ENCODE measurements around the gene NAA60. TPM values are rescaled to one million over a fixed set of nuclear protein-coding genes. Genes with fewer than 3 reads are reported as not detected.

NAA60 gene
- total and polyA plus RNA-seq, 7 experiments from 2014 or later: 38.7 to 63.7 (median 55.3) TPM

GRCh38 chr16:3476409-3476808 is 32.9 kb downstream of the NAA60 start:
- ChIA-PET POLR2A (no interaction called here), CTCF (interaction anchor here (0.6 kb wide), 2 partner anchors 67 to 251 kb away, joined by 3 to 4 read pairs; no protein-coding TSS in a partner anchor)
- no peak for DNase-seq
- Histone ChIP-seq H3K27me3 (ENCODE audit: control insufficient read depth in 2 of 2, insufficient read depth in 2 of 2, low read length in 2 of 2) (no peaks in the 10 kb centered on the region), H3K9me3 (ENCODE audit: control insufficient read depth in 2 of 3, low read length in 3 of 3) (no peaks in the 10 kb centered on the region), H3K36me3 (ENCODE audit: control insufficient read depth in 2 of 3, insufficient read depth in 3 of 3, low read length in 3 of 3) (peaks cover 0 to 50% (median 5%) of the 10 kb centered on the region in 3 experiments), H3K4me1 (ENCODE audit: control insufficient read depth in 2 of 2, insufficient read depth in 2 of 2, low read length in 2 of 2) (no peaks in the 10 kb centered on the region), H3K4me3 (ENCODE audit: low read length) (no peak overlapping the region), H3K27ac (ENCODE audit: low read depth, low read length) (no peak overlapping the region)
- Mint-ChIP-seq H3K4me3 (no peak overlapping the region), H3K4me1 (peaks cover 11 to 32% (median 14%) of the 10 kb centered on the region in 7 donors), H3K36me3 (peaks cover 5 to 27% (median 12%) of the 10 kb centered on the region in 5 donors), H3K27me3 (no peaks in the 10 kb centered on the region), H3K9me3 (no peaks in the 10 kb centered on the region), H3K27ac (peak overlapping the region in 3 of 9 donors; percentile 17 to 41 (median 32))
- intact Hi-C loops (cut with micrococcal nuclease): no loop called here
- ATAC-seq: no peak

- H3K27me3 ChIP-seq (ENCODE audit: control insufficient read depth in 2 of 2, insufficient read depth in 2 of 2, low read length in 2 of 2): no peaks in the 10 kb centered on the region
- no peak overlapping the region for H3K4me3 ChIP-seq (ENCODE audit: low read length)
- no peaks in the 10 kb centered on the region for H3K9me3 Mint-ChIP-seq
- no peak for ATAC-seq
- no peaks in the 10 kb centered on the region for H3K4me1 ChIP-seq (ENCODE audit: control insufficient read depth in 2 of 2, insufficient read depth in 2 of 2, low read length in 2 of 2)
- intact Hi-C loops (cut with micrococcal nuclease): no loop called here
- ChIA-PET CTCF (no interaction called here), POLR2A (interaction anchor here (0.7 kb wide), 1 partner anchor 362 kb away, joined by 3 read pairs; no protein-coding TSS in a partner anchor)
- H3K36me3 ChIP-seq (ENCODE audit: control insufficient read depth in 2 of 3, insufficient read depth in 3 of 3, low read length in 3 of 3): peaks cover 4 to 59% (median 21%) of the 10 kb centered on the region in 3 experiments
- no peak overlapping the region for H3K27ac ChIP-seq (ENCODE audit: low read depth, low read length)
- peak overlapping the region in 3 of 9 donors; percentile 2 to 59 (median 28) for H3K27ac Mint-ChIP-seq
- DNase-seq: no peak
- peaks cover 8 to 29% (median 16%) of the 10 kb centered on the region in 5 donors for H3K36me3 Mint-ChIP-seq
- H3K4me3 Mint-ChIP-seq: no peak overlapping the region
- H3K27me3 Mint-ChIP-seq: no peaks in the 10 kb centered on the region
- H3K9me3 ChIP-seq (ENCODE audit: control insufficient read depth in 2 of 3, low read length in 3 of 3): no peaks in the 10 kb centered on the region
- peaks cover 0 to 22% (median 7%) of the 10 kb centered on the region in 7 donors for H3K4me1 Mint-ChIP-seq
Observed at GRCh38 chr16:3478242-3478925, 34.9 kb downstream of the NAA60 start.

DNA sequence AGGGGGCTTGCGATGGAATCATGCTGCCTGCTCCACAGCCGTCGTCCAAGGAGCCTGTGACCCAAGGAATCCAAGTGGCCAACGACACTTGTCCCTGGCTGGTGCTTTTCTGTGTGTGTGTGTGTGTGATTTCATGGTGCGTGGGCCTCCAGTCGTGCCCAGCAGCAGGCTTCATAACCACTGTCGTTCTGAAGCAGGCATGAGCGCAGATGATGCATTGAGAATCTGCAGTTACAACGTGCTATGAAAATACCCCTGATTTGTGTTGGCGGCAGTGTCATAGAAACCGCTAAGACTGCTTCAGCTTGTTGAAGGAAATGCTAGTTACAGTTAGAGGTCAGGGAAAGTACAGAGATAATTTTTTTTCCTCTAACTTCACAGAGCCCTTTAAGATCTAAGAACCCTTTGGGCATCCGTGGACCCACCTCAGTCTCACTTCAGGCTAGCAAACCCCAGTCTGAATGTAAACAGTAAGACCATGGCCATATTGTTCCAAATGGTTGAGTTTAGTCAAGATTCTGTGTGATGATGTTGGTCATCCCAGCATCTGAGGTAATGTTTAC is 36.3 kb downstream of the NAA60 start:
- Mint-ChIP-seq H3K27me3 (no peaks in the 10 kb centered on the region), H3K4me1 (peaks cover 0 to 21% (median 4%) of the 10 kb centered on the region in 7 donors), H3K27ac (peak overlapping the region in 1 of 9 donors; percentile 38), H3K4me3 (no peak overlapping the region), H3K9me3 (no peaks in the 10 kb centered on the region), H3K36me3 (peaks cover 8 to 37% (median 24%) of the 10 kb centered on the region in 5 donors)
- ATAC-seq (no peak), DNase-seq (peak in 1 of 9 donors; percentile 5)
- ChIA-PET CTCF (no interaction called here), POLR2A (no interaction called here)
- intact Hi-C loops (cut with micrococcal nuclease): no loop called here
- H3K4me1 ChIP-seq (ENCODE audit: control insufficient read depth in 2 of 2, insufficient read depth in 2 of 2, low read length in 2 of 2): no peaks in the 10 kb centered on the region
- H3K27me3 ChIP-seq (ENCODE audit: control insufficient read depth in 2 of 2, insufficient read depth in 2 of 2, low read length in 2 of 2): no peaks in the 10 kb centered on the region
- H3K9me3 ChIP-seq (ENCODE audit: control insufficient read depth in 2 of 3, low read length in 3 of 3): no peaks in the 10 kb centered on the region
- H3K36me3 ChIP-seq (ENCODE audit: control insufficient read depth in 2 of 3, insufficient read depth in 3 of 3, low read length in 3 of 3): peaks cover 4 to 73% (median 32%) of the 10 kb centered on the region in 3 experiments
- H3K27ac ChIP-seq (ENCODE audit: low read depth, low read length): no peak overlapping the region
- no peak overlapping the region for H3K4me3 ChIP-seq (ENCODE audit: low read length)

GRCh38 chr16:3480901-3481695 is 37.6 kb downstream of the NAA60 start:
- Mint-ChIP-seq H3K4me3 (no peak overlapping the region), H3K36me3 (peaks cover 8 to 37% (median 24%) of the 10 kb centered on the region in 5 donors), H3K4me1 (peaks cover 0 to 11% (median 0%) of the 10 kb centered on the region in 7 donors), H3K27me3 (no peaks in the 10 kb centered on the region), H3K27ac (peak overlapping the region in 5 of 9 donors; percentile 4 to 69 (median 49)), H3K9me3 (no peaks in the 10 kb centered on the region)
- no peaks in the 10 kb centered on the region for H3K4me1 ChIP-seq (ENCODE audit: control insufficient read depth in 2 of 2, insufficient read depth in 2 of 2, low read length in 2 of 2)
- no peaks in the 10 kb centered on the region for H3K9me3 ChIP-seq (ENCODE audit: control insufficient read depth in 2 of 3, low read length in 3 of 3)
- ChIA-PET POLR2A (interaction anchor here (0.6 kb wide), 1 partner anchor 487 kb away, joined by 4 read pairs; no protein-coding TSS in a partner anchor), CTCF (no interaction called here)
- intact Hi-C loops (cut with micrococcal nuclease): no loop called here
- ATAC-seq: no peak
- H3K27ac ChIP-seq (ENCODE audit: low read depth, low read length): no peak overlapping the region
- no peak overlapping the region for H3K4me3 ChIP-seq (ENCODE audit: low read length)
- DNase-seq: no peak
- peaks cover 4 to 82% (median 35%) of the 10 kb centered on the region in 3 experiments for H3K36me3 ChIP-seq (ENCODE audit: control insufficient read depth in 2 of 3, insufficient read depth in 3 of 3, low read length in 3 of 3)
- H3K27me3 ChIP-seq (ENCODE audit: control insufficient read depth in 2 of 2, insufficient read depth in 2 of 2, low read length in 2 of 2): no peaks in the 10 kb centered on the region

- Histone ChIP-seq H3K27ac (ENCODE audit: low read depth, low read length) (no peak overlapping the region), H3K4me1 (ENCODE audit: control insufficient read depth in 2 of 2, insufficient read depth in 2 of 2, low read length in 2 of 2) (no peaks in the 10 kb centered on the region), H3K4me3 (ENCODE audit: low read length) (no peak overlapping the region), H3K9me3 (ENCODE audit: control insufficient read depth in 2 of 3, low read length in 3 of 3) (no peaks in the 10 kb centered on the region), H3K27me3 (ENCODE audit: control insufficient read depth in 2 of 2, insufficient read depth in 2 of 2, low read length in 2 of 2) (no peaks in the 10 kb centered on the region), H3K36me3 (ENCODE audit: control insufficient read depth in 2 of 3, insufficient read depth in 3 of 3, low read length in 3 of 3) (peaks cover 4 to 86% (median 35%) of the 10 kb centered on the region in 3 experiments)
- CTCF ChIA-PET: no interaction called here
- DNase-seq (no peak), ATAC-seq (no peak)
- peak overlapping the region in 4 of 9 donors; percentile 41 to 85 (median 67) for H3K27ac Mint-ChIP-seq
- POLR2A ChIA-PET: no interaction called here
- no peaks in the 10 kb centered on the region for H3K27me3 Mint-ChIP-seq
- intact Hi-C loops (cut with micrococcal nuclease): no loop called here
- no peaks in the 10 kb centered on the region for H3K9me3 Mint-ChIP-seq
- no peak overlapping the region for H3K4me3 Mint-ChIP-seq
- peaks cover 0 to 11% (median 0%) of the 10 kb centered on the region in 7 donors for H3K4me1 Mint-ChIP-seq
- peaks cover 8 to 41% (median 20%) of the 10 kb centered on the region in 5 donors for H3K36me3 Mint-ChIP-seq
Observed at GRCh38 chr16:3481696-3482658, 38.5 kb downstream of the NAA60 start.

Measured in naive thymus-derived CD4-positive, alpha-beta T cell (primary cell).